GM12865 (cell line): ENCODE data around the gene BANP.

Source experiments
- DNase-seq: peaks from one replicate; pipeline ENCODE4 v3.0.0; 2010; ENCODE audit warnings: low read depth
- H3K4me3 ChIP-seq: 2 replicates; pipeline ENCODE4 v1.5.1; 2011; ENCODE audit warnings: mild to moderate bottlenecking, low read depth, low read length, control low read depth
- TF ChIP-seq, protein P1 (sequence below): IDR thresholded peaks from 2 replicates; pipeline ENCODE4 v1.5.1; 2011; ENCODE audit warnings: low read length, control low read depth, low read depth, inconsistent platforms; ENCODE audit not compliant: insufficient read depth; ENCODE audit errors: missing control alignments

BANP gene

DNA sequence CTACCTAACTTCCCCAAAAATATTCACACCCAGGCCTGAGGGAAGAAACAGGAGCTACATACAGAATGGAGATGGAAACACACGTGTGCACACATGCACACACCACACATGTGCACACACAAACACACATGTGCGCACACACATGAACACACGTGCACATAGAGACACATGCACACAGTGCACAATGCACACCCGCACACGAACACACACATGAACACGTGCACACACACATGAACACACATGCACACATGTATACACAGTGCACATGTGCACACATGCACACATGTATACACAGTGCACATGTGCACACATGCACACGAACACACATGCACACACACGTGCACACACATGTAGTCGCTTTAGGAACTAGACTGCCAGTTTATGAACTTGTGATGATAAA, 33.7 kb upstream of the BANP start:
- TF ChIP-seq, protein P1, sequence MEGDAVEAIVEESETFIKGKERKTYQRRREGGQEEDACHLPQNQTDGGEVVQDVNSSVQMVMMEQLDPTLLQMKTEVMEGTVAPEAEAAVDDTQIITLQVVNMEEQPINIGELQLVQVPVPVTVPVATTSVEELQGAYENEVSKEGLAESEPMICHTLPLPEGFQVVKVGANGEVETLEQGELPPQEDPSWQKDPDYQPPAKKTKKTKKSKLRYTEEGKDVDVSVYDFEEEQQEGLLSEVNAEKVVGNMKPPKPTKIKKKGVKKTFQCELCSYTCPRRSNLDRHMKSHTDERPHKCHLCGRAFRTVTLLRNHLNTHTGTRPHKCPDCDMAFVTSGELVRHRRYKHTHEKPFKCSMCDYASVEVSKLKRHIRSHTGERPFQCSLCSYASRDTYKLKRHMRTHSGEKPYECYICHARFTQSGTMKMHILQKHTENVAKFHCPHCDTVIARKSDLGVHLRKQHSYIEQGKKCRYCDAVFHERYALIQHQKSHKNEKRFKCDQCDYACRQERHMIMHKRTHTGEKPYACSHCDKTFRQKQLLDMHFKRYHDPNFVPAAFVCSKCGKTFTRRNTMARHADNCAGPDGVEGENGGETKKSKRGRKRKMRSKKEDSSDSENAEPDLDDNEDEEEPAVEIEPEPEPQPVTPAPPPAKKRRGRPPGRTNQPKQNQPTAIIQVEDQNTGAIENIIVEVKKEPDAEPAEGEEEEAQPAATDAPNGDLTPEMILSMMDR, result no peak
- no peak overlapping the region for H3K4me3 ChIP-seq
- no peak for DNase-seq

GRCh38 chr16:87918338-87918737, 32.9 kb upstream of the BANP start:
- TF ChIP-seq, protein P1, result no peak
- DNase-seq, result no peak
- H3K4me3 ChIP-seq, result no peak overlapping the region

- DNase-seq, result no peak
- H3K4me3 ChIP-seq, result no peak overlapping the region
- TF ChIP-seq, protein P1, result no peak
Observed at GRCh38 chr16:87918866-87919680, 32.2 kb upstream of the BANP start.

DNA sequence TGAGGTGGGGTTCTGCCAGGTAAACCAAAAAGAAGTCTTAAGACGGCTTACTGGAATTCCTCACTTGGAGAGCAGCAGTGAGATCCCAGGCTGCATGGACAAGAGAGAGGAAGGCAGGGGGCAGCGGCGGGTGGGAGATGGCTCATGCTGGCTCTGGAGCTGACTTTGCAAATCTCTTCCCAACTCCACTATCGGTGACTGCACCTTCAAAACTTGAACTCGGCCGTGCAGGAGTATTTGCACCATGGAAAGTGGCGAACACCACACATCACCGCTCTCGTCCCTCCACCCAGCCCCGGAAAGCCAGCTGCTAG, 31.6 kb upstream of the BANP start:
- TF ChIP-seq, protein P1, result no peak
- H3K4me3 ChIP-seq, result no peak overlapping the region
- no peak for DNase-seq

GRCh38 chr16:87921236-87921773, 29.9 kb upstream of the BANP start:
- TF ChIP-seq, protein P1, result no peak
- no peak overlapping the region for H3K4me3 ChIP-seq
- DNase-seq, result no peak

- TF ChIP-seq, protein P1, result no peak
- no peak for DNase-seq
- no peak overlapping the region for H3K4me3 ChIP-seq
Observed at GRCh38 chr16:87922250-87922871, 28.9 kb upstream of the BANP start.
